Measurements from ENCODE around the gene CTBP1.

DNA sequence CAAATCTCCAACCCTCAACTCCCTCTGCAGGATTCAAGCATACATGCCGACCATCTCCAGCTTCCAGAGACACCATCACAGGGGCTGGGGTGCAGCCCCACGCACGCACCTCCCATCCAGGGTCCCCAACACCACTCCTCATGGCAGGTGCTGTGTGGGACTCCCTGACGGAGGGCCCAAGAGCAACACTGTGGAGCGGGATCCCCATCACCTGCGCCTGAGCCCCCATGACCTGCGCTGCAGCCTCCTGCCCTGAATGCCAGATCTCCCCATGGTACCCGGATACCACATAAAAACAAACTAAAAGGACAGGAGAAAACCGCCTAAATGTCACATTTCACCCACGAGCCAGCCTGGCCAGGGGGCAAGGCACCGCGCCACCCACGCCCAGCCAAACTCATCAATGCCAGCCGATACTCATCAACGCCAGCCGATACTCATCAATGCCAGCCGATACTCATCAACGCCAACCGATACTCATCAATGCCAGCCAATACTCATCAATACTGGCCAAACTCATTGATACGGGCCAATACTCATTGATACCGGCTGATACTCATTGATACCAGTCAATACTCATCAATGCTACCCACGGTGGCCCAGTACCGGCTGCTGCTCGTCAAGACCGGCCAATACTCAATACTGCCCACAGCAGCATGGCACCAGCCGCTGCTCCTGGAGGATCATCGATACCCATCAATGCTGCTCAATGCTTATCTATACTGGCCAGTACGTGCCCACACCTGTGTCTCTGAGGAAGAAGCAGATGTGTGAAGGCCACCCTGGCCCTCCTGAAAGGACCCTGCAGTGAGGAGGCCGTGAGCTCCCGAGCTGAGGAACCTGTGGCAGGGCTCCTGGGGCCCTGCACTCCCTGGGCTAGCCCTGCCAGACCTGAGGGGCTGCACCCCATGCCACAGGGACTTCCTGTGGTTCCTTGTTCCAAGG, 6.2 kb downstream of the CTBP1 start:
- TF ChIP-seq, protein P1, sequence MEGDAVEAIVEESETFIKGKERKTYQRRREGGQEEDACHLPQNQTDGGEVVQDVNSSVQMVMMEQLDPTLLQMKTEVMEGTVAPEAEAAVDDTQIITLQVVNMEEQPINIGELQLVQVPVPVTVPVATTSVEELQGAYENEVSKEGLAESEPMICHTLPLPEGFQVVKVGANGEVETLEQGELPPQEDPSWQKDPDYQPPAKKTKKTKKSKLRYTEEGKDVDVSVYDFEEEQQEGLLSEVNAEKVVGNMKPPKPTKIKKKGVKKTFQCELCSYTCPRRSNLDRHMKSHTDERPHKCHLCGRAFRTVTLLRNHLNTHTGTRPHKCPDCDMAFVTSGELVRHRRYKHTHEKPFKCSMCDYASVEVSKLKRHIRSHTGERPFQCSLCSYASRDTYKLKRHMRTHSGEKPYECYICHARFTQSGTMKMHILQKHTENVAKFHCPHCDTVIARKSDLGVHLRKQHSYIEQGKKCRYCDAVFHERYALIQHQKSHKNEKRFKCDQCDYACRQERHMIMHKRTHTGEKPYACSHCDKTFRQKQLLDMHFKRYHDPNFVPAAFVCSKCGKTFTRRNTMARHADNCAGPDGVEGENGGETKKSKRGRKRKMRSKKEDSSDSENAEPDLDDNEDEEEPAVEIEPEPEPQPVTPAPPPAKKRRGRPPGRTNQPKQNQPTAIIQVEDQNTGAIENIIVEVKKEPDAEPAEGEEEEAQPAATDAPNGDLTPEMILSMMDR (conservative IDR thresholded peaks at IDR 0.05; ENCODE audit: low read depth in 2 of 2) = no peak
- no peak for TF ChIP-seq ZNF114 (CRISPR knock-in tag; IDR thresholded peaks at IDR 0.05)

Measured in GM23338 (cell line).